GM21528 (cell line): ENCODE measurements around the gene DDIT4.
"Not testable (repeated sequence)": the region's sequence is repeated elsewhere in the genome, so short reads cannot be mapped to it uniquely, and the experiment has no call there.

Experiments used
- ATAC-seq: cut with Tn5 transposase; IDR thresholded peaks from one replicate; pipeline ENCODE4 v1.9.1; 2021; ENCODE audit warnings: mild to moderate bottlenecking, moderate library complexity; ENCODE audit not compliant: unreplicated experiment, low FRiP score

The DDIT4 gene

DNA sequence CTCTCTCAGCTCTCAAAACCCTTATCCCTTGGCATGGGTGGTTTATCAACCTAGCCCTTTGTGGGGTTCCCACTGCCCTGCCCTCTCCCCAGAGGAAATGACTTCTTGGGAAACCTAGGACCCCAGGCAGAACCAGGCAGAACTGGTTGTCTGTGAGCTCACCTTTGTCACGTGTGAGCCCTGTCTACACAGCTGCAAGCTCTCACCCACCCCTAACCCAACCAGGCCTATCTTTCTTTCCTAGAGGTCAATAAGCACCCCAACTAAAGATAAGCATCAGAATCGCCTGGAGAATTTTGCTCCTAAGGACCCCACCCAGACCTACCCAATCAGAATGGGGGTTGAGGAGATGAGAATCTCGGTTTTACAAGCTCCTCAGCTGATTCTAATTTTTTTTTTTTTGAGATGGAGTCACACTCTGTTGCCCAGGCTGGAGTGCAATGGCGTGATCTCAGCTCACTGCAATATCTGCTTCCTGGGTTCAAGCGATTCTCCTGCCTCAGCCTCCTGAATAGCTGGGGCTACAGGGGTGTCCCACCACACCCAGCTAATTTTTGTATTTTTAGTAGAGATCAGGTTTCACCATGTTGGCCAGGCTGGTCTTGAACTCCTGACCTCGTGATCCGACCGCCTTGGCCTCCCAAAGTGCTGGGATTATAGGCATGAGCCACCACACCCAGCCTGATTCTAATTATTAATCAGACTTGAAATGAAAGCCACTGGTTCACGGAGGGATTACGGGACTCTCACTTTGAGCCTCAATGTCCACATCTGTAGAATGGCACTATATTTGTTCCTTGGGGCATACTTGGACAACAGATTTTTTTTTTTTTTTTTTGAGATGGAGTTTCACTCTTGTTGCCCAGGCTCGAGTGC is 7.5 kb upstream of the DDIT4 start:
- ATAC-seq, result no peak

DNA sequence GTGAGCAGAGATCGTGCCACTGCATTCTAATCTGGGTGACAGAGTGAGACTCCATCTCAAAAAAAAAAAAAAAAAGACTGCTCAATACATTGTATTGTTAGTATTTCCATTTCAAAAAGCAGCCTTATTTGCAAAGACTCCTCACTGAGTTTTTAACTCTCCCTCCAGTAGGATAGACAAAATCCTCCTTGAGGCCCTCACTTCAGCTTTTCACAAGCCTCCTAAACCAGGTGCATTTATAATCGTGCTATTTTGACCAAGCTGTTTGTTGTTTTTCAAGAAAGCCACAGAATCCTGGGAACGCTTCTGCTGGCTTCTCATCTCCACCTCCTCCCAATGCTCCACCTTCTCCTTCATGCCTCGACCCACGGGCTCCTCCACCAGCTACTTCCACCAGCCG is 6.3 kb upstream of the DDIT4 start:
- ATAC-seq, result no peak

DNA sequence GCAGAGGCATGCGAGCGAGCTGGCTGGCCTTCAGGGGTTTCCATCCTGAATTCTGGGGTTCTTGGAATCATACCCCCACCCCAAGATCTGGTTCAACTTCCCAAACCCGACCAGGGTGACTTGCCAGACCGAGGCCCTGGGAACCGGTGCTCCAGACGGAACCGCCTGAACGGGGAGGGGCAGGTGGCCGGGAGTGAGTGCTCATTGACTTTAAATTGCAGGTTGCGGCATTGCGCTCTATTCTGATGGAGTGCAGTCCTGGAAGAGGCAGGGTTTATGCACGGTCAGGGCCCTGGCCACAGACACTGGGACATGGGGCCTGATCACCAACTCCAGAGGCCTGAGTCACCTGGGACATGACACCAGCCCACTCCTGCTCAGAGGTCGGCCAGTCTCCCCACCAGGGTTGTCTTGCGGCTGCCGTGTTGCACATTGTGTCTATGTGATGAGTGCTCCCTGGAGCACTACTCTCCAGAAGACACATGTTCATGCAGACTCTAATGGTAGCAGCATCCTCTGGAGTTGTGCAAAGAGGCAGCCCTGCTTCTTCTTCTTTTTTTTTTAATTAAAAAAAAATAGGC is 5.8 kb upstream of the DDIT4 start:
- ATAC-seq, result no peak

DNA sequence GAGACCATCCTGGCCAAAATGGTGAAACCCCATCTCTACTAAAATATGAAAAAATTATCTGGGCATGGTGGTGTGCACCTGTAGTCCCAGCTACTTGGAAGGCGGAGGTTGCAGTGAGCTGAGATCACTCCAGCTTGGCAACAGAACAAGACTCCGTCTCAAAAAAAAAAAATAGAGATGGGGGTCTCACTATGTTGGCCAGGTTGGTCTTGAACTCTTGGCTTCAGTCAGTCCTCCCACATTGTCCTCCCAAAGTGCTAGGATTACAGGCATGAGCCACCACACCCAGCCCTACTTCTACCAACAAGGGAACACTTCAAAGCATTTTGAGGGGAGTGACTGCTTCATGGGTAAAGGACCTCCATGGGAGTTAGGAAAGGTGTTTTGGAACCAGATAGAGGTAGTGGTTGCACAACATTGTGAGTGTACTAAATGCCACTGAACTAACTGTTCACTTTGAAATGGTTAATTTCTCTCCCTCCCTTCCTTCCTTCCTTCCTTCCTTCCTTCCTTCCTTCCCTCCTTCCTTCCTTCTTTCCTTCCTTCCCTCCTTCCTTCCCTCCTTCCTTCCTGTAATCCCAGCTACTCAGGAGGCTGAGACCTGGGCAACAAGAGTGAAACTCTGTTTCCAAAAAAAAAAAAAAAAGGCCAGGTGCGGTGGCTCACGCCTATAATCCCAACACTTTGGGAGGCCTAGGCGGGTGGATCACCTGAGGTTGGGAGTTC is 5.1 kb upstream of the DDIT4 start:
- ATAC-seq, result not testable (repeated sequence)

DNA sequence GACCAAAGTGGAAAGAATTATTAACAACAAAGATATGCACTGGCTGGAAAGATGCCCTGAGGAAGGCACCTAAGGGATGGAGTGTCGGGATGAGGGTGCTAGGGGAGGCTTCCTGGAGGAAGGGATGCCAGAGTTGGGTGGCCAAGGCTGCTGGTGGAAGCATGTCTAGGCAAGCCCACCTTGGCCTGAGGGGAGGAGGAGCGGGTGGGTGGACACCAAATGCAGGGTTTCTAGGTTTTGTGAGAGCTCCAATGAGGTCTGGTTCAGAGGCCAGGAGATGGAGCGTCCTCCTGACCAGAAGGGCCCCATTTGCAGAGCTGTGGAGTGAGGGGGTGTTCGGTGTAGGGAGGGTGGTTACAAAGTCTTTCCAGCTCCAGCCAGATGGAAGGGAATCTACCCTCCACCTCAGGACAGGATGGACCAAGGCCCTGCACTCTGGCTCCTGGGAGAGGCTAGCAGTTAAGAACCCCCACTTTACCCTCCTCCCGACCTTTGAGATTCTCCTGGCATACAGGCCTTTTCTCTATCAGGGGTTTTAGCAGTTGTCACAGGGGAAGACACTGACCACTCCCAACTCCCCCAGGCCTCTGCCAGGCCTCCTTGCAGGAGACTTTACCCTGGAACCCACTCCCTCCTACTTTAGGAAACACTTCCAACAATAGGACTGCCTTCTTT is 3.0 kb upstream of the DDIT4 start:
- ATAC-seq, result no peak

DNA sequence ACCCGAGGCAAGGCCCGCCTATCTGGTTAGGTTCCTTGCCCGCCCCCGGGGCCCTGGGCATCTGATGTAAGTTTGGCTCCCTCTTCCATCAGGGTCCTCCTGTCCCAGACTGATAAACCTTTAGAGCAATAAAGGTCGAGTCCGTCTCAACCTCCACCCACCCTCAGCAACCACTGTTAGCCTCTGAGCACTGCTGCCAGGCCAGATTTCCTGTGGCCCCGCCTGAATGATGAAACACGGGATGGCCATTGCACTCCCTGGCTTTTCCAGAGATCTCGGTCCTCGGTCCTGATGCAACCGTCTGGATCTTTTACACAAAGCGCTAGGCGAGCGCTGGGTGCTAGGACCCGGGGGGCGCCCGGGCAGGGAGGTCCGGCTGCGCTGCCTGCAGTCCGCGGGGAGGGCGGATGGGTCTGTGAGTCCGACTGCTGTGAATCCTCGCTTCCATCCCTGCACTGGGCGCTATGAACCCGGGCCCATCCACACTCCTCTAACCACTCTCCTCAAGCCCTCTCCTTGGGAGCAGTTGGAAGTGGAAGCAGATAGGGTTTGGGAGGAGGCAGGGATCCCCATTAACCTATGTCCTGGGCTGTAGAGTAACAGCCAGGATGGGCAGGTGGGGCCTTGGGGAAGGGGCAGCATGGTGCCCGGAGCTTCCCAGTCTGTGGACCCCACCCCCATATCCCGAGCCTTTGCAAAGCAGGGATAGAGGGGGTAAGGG is 875 bp upstream of the DDIT4 start:
- peak; percentile 30 for ATAC-seq

DNA sequence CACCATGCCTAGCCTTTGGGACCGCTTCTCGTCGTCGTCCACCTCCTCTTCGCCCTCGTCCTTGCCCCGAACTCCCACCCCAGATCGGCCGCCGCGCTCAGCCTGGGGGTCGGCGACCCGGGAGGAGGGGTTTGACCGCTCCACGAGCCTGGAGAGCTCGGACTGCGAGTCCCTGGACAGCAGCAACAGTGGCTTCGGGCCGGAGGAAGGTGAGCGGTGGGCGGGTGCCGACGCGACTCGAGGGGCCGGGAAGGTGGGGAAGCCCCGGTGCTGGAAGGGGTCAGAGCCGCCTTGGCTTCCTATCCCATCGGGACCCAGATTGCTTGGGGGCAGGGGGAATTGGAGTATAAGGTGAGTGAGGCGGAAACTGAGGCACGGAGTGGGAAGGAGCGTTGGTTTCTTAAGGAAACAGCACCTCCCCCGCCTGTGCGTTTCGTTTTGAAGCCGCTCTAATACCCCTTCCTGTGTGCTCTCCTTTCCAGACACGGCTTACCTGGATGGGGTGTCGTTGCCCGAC is 547 bp downstream of the DDIT4 start:
- ATAC-seq, result peak; percentile 4

DNA sequence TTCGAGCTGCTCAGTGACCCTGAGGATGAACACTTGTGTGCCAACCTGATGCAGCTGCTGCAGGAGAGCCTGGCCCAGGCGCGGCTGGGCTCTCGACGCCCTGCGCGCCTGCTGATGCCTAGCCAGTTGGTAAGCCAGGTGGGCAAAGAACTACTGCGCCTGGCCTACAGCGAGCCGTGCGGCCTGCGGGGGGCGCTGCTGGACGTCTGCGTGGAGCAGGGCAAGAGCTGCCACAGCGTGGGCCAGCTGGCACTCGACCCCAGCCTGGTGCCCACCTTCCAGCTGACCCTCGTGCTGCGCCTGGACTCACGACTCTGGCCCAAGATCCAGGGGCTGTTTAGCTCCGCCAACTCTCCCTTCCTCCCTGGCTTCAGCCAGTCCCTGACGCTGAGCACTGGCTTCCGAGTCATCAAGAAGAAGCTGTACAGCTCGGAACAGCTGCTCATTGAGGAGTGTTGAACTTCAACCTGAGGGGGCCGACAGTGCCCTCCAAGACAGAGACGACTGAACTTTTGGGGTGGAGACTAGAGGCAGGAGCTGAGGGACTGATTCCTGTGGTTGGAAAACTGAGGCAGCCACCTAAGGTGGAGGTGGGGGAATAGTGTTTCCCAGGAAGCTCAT is 1.1 kb downstream of the DDIT4 start:
- no peak for ATAC-seq

DNA sequence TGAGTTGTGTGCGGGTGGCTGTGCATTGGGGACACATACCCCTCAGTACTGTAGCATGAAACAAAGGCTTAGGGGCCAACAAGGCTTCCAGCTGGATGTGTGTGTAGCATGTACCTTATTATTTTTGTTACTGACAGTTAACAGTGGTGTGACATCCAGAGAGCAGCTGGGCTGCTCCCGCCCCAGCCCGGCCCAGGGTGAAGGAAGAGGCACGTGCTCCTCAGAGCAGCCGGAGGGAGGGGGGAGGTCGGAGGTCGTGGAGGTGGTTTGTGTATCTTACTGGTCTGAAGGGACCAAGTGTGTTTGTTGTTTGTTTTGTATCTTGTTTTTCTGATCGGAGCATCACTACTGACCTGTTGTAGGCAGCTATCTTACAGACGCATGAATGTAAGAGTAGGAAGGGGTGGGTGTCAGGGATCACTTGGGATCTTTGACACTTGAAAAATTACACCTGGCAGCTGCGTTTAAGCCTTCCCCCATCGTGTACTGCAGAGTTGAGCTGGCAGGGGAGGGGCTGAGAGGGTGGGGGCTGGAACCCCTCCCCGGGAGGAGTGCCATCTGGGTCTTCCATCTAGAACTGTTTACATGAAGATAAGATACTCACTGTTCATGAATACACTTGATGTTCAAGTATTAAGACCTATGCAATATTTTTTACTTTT is 1.8 kb downstream of the DDIT4 start:
- ATAC-seq, result no peak

DNA sequence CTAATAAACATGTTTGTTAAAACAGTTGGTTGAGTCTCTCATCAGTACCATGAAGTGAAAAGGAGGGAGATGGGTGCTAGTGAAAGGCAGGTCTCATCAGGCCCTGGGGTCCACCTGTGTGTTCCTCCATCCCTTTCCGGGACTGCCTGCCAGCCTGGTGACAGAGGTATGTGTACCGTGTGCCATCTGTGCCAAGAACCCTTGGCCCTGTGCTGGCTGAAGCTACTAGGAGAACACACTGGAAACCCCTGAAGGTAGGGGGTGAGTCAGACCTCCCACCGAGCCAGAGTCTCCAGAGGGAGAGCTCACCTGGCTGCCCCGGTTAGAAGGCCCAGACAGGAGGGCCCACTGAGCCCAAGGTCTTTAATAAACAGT is 2.3 kb downstream of the DDIT4 start:
- no peak for ATAC-seq

DNA sequence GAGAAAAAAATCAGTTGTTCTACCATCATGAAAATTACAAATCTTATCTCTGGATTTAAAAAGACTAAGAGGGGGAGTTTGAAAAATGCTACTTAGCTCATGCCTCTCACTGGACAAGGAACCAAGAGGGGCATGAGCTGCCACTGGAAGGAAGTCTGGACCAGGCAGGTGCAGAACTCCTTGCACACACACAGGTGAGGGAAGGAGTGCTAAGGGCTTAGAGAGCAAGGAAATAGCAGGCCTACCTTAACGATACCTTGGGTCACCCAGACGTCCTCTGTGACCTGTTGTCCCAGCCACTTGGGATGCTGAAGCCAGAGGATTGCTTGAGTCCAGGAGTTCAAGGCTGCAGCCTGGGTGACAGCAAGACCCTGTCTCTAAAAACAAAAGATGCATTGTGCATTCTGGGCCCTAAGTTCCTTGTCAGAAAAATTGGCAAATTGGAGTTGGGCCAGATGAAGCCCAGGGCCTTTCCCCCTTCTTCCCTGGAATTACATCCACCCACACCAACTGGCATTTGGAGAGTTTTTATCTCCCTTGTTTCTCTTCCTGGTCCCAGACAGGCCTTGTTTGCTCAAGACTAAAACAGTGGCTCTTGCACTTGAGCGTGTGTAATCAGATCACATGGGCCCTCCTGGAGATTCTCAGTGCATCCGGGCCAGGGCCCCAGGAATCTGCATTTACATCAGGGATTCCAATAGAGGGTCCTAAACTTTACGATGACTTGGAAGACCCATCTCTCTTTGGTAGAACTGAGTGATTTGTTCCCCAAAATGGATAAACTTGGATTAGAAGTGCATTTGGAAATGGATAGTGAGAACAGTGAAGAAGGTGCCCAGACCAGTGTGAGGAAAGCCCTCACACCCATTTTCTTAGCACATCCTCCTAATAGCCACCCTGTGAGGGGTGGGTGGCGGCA is 3.0 kb downstream of the DDIT4 start:
- no peak for ATAC-seq

DNA sequence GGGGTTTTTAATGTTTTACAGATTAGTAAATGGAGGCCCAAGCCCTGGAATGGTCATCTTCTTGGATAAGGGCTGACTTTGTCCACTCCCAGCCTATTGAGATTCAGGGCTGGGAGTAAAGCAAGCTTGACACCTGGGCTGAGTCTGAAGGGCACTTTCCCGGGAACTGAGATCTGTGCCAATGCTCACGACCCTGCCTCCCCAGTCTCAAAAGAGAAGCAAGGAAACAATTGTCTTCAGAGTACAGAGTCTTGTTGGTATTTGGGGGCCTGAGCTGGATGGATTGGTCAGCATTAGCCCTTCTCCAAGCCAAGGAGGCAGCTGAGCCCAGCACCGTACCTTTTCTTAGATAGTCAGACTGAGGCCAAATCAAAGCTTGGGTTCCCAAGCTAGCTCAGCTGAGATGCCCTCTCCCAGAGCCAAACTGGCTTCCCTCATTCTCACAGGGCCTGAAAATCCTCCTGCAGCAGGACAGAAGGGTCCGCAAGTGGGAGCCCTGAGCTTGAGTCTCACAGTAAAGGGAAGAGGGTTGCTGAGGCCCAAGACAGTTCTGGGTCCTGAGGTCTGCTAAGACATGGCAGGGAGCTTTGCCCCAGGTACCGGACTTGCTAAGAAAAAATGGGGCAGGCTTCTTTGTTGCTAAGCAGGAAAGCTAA is 3.7 kb downstream of the DDIT4 start:
- ATAC-seq, result no peak

DNA sequence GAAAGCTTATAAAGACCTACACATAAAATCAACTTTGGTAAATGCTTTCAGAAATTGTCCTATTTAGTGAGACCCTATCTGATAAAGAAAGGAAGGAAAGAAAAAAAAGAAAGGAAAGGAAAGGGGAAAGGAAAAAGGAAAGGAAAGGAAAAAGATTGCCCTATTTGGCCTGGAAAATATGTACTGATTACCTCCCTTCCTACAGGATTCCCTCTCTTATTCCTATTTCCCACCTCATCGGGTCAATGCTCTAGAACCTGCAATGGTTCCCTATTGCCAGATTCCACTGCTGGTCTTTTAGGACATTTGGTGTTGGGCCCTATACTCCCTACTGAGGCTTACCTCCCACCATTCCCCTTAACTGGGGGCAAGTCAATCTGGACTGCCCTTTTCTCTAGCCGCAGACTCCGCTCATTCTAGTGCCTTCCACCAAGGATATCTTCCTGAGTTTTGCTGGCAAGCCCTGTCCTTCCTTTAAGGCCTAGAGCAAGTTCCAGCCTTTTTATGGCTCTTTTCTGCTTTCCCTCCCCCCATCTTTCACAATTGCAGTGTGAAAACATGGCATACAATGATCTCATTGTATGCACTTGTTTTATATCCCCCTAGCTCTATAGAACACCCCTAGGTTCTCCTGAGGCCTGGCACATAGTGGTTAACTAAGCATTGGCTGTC is 4.4 kb downstream of the DDIT4 start:
- ATAC-seq, result no peak

DNA sequence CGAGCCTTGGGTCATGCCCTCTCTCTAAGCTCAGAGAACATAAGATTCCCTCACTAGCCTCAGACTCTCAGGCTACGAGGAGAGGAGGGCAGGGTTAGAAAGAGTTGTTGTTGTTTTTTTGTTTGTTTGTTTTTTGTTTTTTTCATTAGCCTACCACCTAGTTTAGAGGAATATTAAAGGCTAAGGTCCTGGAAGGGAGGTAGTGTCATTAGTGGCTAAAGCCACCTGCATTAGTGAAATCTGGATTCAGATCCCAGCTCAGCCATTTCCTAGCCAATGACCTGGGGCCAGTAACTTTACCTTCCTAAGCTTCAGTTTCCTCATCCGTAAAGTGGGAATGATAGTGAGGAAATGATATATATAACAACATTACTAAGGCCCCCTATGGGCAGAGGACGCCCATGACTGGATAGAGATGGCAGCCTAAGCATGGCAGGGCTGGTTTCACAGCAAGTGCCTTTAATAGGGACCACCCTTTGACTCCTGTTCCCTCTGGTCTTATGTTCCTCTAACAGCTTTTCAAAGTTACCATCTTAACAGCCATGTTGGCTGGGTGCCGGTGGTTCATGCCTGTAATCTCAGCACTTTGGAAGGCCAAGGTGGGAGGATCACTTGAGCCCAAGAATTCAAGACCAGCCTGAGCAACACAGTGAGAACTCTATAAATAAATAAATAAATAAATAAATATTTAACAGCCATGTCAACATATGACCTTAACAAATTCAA is 5.1 kb downstream of the DDIT4 start:
- no peak for ATAC-seq

DNA sequence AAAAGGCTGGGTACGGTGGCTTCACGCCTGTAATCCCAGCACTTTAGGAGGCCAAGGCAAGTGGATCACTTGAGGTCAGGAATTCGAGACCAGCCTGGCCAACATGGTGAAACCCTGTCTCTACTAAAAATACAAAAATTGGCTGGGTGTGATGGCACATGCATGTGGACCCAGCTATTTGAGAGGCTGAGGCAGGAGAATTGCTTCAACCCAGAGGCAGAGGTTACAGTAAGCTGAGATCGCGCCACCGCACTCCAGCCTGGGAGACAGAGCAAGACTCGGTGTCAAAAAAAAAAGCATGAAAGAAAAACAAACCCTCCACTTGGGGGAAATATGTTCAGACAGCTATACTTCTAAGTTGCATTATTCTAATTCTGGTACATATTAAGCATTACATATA is 5.9 kb downstream of the DDIT4 start:
- not testable (repeated sequence) for ATAC-seq

DNA sequence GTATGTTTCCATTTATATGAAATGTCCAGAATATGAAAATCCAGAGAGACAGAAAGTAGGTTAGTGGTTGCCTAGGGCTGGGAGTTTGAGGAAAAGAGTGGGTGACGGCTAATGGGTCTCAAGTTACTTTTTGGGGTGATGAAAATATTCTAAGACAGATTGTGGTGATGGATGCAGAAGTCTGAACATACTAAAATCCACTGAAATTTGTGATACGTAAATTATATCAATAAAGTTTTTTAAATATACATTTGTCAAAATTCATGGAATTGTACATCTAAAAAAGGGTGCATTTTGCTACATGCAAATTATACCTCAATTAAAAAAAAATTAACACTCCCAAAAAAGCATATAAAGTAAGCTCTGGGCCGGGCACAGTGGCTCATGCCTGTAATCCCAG is 9.4 kb downstream of the DDIT4 start:
- no peak for ATAC-seq
